Left lobe of liver (tissue), 2 donors: ENCODE results near the gene BCL11A. TPM values are rescaled to one million over a fixed set of nuclear protein-coding genes. Genes with fewer than 3 reads are reported as not detected.
A peak's percentile ranks its signal among the peaks of the same experiment; 100 is the strongest.

Experiments used
- ATAC-seq: fragments of 200-7000 bp; cut with Tn5 transposase; one replicate; pipeline ENCODE4 v1.9.1; 2020; ENCODE audit warnings: mild to moderate bottlenecking, moderate library complexity
- DNase-seq: peaks from one replicate; pipeline ENCODE4 v3.0.0-alpha.2; 2020; ENCODE audit warnings: low spot score
- total RNA-seq: library from RNA; stranded (reverse); gene quantifications from one replicate; pipeline ENCODE4 v1.2.1, GENCODE V29; 2021
- donor health status: DM: no; HTN: no; CAD: no; lungs with moderate emphysema.
- donor health status: DM: no; HTN: yes; CAD: no.

Gene BCL11A
- total RNA-seq, 1 donor from 2014 or later, result 0.50 TPM

DNA sequence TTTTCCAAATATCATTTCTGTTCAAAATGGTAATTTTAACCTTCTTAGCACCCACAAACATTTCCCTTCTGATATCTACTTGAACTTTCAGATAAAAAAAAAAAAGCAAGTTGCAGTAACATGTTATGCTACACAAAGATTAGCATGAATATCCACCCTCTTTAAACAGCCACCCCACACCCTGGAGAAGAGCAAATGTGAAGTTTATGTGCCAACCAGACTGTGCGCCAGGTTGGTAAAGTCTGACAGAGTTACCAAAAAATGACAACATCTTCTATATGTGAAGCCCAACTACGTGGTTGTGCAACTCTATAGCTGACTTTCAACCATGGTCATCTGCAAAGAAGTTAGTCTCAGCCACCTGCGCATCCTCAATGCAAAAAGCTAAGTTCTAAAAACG, 62.6 kb downstream of the BCL11A start:
- ATAC-seq, result no peak
- no peak for DNase-seq

DNA sequence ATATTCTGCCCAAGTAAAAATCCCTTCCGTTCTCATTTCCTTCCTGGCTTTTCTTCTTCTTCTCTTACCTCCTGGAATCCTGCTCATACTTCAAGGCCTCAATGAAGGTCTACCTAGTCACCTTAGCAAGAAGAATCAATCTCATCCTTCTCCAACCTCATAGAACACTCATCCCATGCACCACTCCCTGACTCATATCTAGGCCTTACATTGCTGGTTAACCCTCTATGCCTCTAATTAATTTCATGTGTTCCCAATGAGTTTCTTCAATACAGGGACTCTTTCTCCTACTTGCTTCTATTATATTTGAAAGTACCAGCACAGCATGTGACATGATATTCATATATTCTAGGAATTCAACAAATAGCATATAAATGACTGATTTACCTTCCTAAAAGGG, 63.0 kb downstream of the BCL11A start:
- DNase-seq (no peak), ATAC-seq (no peak)

DNA sequence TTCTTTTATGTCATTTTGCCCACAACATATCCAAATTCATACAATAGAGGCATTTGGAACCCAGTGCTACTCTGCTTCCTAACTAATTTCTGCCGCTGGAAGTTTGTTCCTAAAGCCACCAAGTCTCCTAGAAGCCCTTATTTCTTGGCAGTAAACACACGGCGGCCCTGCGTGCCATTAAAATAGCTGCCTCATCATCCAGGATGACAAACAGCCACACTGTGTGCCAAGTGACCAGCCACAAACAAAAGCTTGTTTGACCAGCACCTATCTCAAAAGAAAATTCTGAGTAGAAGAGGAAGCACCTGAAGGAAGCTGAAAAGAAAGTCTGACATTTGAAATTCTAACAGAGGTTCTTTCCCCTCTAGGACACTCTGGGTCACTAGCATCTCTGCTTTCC, 64.2 kb downstream of the BCL11A start:
- ATAC-seq, result no peak
- no peak for DNase-seq

DNA sequence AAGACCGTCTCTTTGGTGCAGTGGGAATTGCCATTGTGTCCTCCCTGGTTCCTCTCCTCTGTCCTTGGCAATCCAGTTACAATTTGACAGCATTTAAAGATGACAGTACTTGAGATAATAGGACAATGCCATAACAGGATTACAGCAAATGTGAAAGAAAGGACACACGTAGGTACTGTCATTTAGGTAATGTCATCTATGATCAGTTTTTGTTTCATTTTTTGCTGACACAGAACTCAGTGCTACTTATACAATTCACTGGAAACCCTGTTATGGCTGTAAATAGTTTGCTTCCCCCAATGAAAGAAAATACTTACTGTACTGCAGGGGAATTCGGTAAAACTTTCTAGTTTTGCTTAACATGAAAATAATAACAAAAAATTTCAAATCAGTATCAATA, 65.2 kb downstream of the BCL11A start:
- no peak for ATAC-seq
- DNase-seq, result no peak

GRCh38 chr2:60487174-60487573, 66.3 kb downstream of the BCL11A start:
- DNase-seq (no peak), ATAC-seq (no peak)

DNA sequence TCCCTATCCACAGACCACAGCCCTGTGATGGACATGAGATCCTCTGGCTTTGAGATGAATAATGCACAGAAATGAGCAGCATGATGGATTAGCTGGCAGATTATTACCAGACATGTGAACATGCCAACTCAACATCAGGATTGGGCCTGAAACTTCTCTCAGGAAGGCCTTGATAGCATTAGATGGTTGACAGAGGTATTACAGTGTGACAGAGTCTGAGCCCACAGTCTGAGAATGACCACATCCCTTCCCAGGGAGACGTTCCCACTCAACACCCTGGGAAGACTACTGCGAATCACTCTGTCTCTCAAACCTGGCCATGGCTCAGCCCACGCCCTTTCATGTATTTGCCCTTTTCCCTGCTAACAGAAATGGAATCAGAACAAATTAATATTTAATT, 66.9 kb downstream of the BCL11A start:
- no peak for DNase-seq
- no peak for ATAC-seq

DNA sequence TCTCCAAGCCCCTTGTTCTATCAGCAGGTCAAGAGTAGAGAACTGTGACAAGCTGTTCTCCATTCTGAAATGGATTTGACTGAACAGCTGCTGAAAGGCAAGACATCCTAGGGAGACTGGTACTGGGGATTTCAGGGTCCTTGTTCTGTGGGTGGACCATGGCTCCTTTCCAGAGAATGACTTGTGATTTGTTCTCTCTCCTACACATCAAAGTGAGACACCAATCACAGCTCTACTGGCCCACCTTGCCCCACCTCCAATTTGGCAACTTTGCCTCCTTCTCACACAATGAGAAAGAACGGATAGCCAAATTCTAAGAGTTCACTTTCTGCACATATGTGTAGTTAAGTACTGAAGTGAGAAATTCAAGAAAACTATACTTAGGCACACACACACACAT, 67.4 kb downstream of the BCL11A start:
- DNase-seq (no peak), ATAC-seq (no peak)

DNA sequence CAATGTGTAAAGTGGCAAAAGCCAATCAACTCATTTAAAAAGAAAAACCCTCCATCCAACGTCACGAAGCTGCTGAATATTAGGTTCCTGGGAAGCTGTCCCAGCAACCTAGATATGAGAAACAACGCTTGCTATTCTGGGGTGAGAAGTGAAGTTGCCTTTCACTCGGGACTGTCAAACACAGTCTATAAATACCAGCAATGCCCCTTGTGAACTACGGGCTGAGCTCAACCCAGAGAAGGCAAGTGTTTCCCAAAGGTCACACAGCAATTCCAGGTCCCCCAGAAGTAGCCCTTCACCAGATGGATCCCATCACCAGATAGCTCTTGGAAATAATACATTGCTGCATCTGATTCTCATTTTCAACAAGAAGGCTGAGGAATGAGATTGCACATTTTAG, 67.9 kb downstream of the BCL11A start:
- no peak for ATAC-seq

DNA sequence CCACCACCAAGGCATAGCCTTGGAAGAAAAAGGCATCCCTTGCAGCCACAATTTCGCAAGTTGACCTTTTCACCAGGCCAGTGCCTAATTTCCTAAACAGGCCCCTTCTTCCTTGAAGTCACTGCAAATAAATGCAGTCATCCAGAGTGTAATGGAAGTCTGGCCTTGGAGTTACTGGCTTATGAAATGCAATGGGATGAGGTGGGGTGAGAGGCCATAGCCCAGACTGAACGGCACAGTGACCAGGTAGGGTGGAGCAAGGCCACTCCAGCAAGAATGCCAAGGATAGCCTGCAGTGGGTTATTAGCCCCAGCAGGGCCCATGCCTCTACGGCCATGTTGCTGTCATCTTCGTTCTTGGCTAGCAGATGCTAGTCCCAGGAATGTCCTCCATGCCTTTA, 68.4 kb downstream of the BCL11A start:
- DNase-seq (no peak), ATAC-seq (no peak)

More for the DNA sequence above, 67.9 kb downstream of the BCL11A start:
- DNase-seq, result no peak

GRCh38 chr2:60484133-60484645, 69.3 kb downstream of the BCL11A start:
- ATAC-seq (peak; percentile 19), DNase-seq (no peak)

DNA sequence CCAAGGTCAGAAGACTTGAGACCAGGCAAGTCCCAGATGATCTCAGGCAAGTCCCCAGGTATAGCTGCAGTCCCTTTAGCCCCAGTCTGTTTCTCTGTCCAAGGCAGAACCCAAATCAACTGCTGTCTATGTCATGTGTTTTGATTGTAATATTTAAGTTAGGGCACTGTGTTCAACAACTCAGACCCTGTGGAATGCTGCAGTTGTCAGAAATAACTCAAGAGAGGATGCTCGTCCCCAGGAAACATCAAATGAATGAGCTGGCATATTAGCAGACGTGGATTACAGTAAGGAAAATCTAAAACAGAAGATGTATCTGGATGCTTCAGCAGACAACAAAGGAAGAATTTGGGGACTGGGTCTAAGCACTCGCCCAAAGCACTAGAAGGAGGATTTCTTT, 70.1 kb downstream of the BCL11A start:
- ATAC-seq (no peak), DNase-seq (no peak)

GRCh38 chr2:60482222-60482621, 71.2 kb downstream of the BCL11A start:
- DNase-seq (no peak), ATAC-seq (no peak)

DNA sequence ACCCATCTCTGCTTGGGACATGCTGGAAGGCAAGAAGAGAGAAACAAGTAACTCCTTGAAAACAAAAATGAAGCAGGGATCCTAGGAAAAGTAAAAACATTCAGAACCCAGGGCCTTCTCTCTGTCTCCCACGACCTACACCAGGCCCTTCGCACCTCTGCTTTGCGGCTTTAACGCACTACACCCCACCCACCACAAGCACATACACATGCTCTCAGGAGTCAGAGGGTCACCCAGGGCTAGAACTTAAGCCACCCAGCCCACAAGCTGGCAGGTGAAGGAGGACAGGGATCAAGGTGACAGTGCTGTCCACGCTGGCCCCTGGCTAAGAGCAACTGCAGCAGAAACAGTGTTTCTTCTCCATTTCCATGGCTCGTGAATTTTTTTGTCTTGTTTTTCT, 72.2 kb downstream of the BCL11A start:
- no peak for DNase-seq

DNA sequence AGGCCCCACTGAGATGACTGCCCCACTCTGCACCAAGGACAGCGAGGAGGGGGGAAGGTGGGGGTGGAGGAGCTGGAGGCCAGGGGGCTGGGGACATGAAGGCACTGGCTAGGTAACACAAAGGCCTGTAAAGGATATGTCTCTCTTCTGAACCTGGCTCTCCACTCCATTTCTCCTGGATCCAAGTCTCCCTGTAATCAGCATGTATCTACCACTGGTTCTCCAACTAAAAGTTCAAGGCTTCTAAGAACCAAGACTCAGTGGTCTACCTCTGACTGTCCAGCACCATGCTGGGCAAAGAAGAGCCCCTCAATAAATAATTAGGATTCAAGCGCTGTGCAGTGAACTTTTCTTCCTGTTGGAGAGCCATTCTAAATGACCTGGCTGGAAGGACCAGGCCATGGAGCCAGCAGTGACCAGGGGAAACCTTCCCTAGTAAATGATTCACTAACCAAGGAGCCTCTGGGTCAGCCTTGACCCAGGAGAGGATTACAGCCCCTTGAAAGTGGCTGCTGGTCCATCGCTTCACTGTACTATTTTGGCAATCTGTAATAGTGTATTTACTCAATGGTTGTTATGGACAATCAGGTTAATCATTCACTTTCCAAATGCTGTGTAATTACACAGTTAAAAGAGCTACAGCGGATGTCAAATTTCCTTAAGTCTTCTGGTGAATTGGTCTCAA, 73.2 kb downstream of the BCL11A start:
- ATAC-seq, result peak; percentile 76
- no peak for DNase-seq

More for the DNA sequence above, 72.2 kb downstream of the BCL11A start:
- ATAC-seq, result no peak

DNA sequence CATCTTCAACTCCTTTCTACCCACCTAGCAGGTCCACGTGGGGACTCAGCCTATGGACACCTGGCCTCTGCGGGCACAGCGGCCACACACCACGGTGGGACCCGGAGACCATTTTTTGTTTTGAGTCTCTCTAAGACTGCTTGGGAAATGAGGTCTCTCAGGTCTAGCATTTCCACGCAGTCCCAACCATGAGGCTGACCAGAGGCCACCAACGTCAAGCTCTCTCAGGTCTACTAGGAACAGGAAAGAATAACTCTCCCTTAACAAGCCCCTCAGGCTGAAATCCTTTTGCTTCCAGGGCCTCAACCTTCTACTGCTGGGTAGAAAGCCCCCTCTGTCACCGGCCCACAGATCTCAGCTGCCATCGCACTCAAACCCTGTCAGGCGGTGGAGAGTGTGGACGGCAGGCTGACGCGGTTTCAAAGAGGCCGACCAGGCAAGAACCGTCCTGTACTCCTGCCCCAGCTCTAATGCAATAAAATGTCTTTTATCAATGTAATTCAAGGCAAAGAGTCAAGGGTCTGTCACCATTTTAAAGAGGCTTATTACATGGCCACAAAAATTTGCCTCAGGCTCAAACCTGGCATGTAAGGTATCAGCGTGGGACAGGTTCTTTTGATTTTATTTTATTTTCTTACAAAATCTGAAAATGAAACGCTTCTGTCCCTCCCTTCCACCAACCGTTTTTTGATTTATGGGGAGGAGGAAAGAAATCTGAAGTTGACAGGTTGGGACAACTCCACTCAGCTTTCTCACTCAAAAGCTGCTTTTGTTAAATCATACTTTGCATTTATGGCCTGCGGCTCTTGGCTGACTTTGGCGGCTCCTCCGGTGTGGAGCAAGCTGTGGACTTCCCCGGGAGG, 74.0 kb downstream of the BCL11A start:
- ATAC-seq (no peak), DNase-seq (no peak)

DNA sequence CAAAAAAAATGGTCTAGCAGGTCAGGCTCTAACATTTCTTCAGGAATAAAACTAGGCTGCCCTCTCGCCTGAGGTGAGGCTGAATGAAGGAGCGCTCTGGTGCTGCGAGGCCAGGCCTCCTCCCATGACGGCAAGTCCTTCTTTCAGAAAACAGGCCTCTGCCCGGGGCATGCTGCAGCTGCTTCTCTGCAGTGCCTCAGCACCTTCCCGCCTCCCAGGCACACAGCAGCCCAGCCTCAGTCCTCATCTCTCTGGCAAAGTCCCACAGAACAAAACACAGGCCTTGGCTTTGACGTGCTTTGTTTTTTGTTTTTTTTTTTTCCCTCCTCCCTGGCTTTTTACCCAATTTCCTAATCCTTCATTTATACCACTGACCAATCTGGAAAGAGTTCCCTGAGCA, 74.8 kb downstream of the BCL11A start:
- ATAC-seq (no peak), DNase-seq (no peak)

- peak; percentile 76 for ATAC-seq
- DNase-seq, result peak; percentile 68
Measured at GRCh38 chr2:60476206-60476954, 77.1 kb downstream of the BCL11A start.

DNA sequence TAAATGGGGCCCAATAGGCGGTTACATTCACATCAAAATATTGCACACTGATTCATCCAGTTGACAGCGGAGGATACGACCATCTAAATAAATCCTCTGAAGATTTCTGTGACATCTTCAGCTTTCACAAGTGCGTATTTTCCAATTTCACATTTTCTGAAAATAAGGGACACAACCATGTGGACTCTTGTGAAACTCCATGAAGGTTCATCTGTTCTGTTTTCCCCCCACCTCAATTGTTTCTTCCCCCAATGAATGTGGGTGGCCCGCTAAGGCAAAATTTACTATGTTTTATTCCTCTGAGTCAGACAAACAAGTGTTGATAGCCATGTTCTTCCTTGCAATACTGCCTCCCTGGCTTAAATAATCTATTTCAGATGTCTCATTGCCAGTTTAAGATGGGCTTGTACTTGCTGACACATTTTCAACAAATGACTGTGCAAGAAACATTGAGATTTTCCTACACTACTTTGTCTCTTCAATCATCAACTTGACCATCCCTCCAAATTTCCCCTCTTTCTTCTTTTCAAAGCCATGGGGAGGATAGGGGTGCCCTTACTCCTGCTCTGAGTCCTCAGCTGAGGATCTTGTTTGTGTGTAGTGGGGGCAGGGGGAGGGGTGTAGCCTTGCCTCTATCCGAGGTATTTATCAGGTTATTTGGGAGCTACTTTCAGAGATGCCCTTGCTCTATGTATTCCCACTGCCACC, 78.2 kb downstream of the BCL11A start:
- ATAC-seq, result no peak
- no peak for DNase-seq

- DNase-seq, result no peak
- ATAC-seq, result no peak
Measured at GRCh38 chr2:60474301-60474700, 79.2 kb downstream of the BCL11A start.

DNA sequence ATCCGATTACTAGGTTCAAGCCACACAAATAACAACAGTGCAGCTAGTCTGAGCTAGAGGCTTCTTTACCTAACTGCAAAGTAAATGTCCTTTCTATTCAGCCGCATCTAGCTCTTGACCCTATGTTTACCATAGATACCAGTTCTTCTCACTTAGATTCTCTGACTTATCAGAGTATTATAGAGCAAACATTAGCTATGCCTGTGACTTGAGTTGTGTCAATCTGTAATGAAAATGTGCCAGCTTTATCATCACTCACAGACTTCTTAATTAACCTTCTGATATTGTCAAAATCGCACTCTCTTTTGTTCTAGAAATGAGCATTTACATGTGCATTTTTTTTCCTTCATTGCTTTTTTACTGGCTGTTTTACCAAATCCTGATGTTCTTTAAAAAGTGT, 79.9 kb downstream of the BCL11A start:
- no peak for ATAC-seq
- DNase-seq, result no peak
